Erythroblast (primary cell): ENCODE results near the gene DNAH9.

Source experiments
- GATA1 ChIP-seq: IDR thresholded peaks from 2 replicates; pipeline ENCODE4 v1.6.1; 2011; ENCODE audit warnings: low read depth, mild to moderate bottlenecking, control low read depth, low read length, moderate library complexity
- POLR2A ChIP-seq: IDR thresholded peaks from 2 replicates; pipeline ENCODE4 v1.6.1; 2011; ENCODE audit warnings: mild to moderate bottlenecking, low read length

GRCh38 chr17:11580677-11581076, 17.6 kb upstream of the DNAH9 start:
- TF ChIP-seq POLR2A, result no peak
- TF ChIP-seq GATA1, result no peak
